HG02610 (cell line): ENCODE data around the gene QRFP.

Source experiments
- ATAC-seq: cut with Tn5 transposase; IDR thresholded peaks from one replicate; pipeline ENCODE4 v1.9.1; 2021; ENCODE audit warnings: mild to moderate bottlenecking, moderate library complexity; ENCODE audit not compliant: unreplicated experiment

Gene QRFP

GRCh38 chr9:130934246-130934645 lies 37.6 kb upstream of the QRFP start:
- no peak for ATAC-seq

GRCh38 chr9:130933114-130934046 lies 36.8 kb upstream of the QRFP start:
- no peak for ATAC-seq

- ATAC-seq, result no peak
Observed at GRCh38 chr9:130932255-130933079, 35.9 kb upstream of the QRFP start.

GRCh38 chr9:130931508-130932254 lies 35.1 kb upstream of the QRFP start:
- no peak for ATAC-seq

GRCh38 chr9:130930804-130931349 lies 34.3 kb upstream of the QRFP start:
- ATAC-seq, result no peak

GRCh38 chr9:130930132-130930803 lies 33.7 kb upstream of the QRFP start:
- ATAC-seq, result no peak

GRCh38 chr9:130929571-130930038 lies 33.0 kb upstream of the QRFP start:
- no peak for ATAC-seq

GRCh38 chr9:130927995-130928900 lies 31.6 kb upstream of the QRFP start:
- peak; percentile 69 for ATAC-seq

GRCh38 chr9:130927338-130927737 lies 30.7 kb upstream of the QRFP start:
- no peak for ATAC-seq

- no peak for ATAC-seq
Observed at GRCh38 chr9:130925050-130925678, 28.6 kb upstream of the QRFP start.

GRCh38 chr9:130924448-130924788 lies 27.8 kb upstream of the QRFP start:
- ATAC-seq, result no peak

- ATAC-seq, result no peak
Observed at GRCh38 chr9:130923611-130924447, 27.2 kb upstream of the QRFP start.

GRCh38 chr9:130922893-130923610 lies 26.4 kb upstream of the QRFP start:
- ATAC-seq, result no peak

- no peak for ATAC-seq
Observed at GRCh38 chr9:130921989-130922892, 25.6 kb upstream of the QRFP start.

- ATAC-seq, result no peak
Observed at GRCh38 chr9:130921300-130921988, 24.8 kb upstream of the QRFP start.
